OCI-LY7 (cell line): Measurements from ENCODE around the gene EIF5A. TPM values are rescaled to one million over a fixed set of nuclear protein-coding genes. Genes with fewer than 3 reads are reported as not detected.

Source experiments
- BruUV-seq: library from RNA; stranded (reverse); fragments of 400-500 nt; replicated peaks from 2 replicates; lab custom pipeline; 2021; lab: Mats Ljungman, UMichigan
- CTCF ChIA-PET: fragments of 300-600 bp; sonication (Branson Sonifier 250); formaldehyde crosslinking; loops from one replicate; lab custom pipeline; 2022; ENCODE audit warnings: antibody characterized with exemption; ENCODE audit not compliant: unreplicated experiment; lab: Charles Lee
- POLR2A ChIA-PET: fragments of 300-600 bp; sonication (Branson Sonifier 250); formaldehyde crosslinking; loops from one replicate; lab custom pipeline; 2022; ENCODE audit warnings: antibody characterized with exemption; lab: Charles Lee
- DNase-seq: peaks from one replicate; pipeline ENCODE4 v3.0.0-alpha.2; 2015; ENCODE audit warnings: low spot score
- H2AFZ ChIP-seq: fragments of 200-600 bp; sonication (generic), shearing (Covaris generic); 2 replicates; pipeline ENCODE4 v1.6.1; 2014; ENCODE audit warnings: mild to moderate bottlenecking, antibody characterized with exemption, low read length, moderate library complexity
- H3K27ac ChIP-seq: fragments of 200-600 bp; sonication (generic); 2 replicates; pipeline ENCODE4 v1.5.1; 2014; ENCODE audit warnings: mixed run types, low read depth, mild to moderate bottlenecking, moderate library complexity, low read length, inconsistent platforms; ENCODE audit not compliant: poor library complexity, severe bottlenecking
- H3K36me3 ChIP-seq: fragments of 200-600 bp; sonication (generic); 2 replicates; pipeline ENCODE4 v1.6.1; 2014; ENCODE audit warnings: mild to moderate bottlenecking, antibody characterized with exemption, low read length, moderate library complexity, mixed read lengths; ENCODE audit not compliant: insufficient read depth
- H3K4me1 ChIP-seq: fragments of 200-600 bp; sonication (generic); 2 replicates; pipeline ENCODE4 v1.5.1; 2014; ENCODE audit warnings: mild to moderate bottlenecking, low read length; ENCODE audit not compliant: insufficient read depth, poor library complexity, severe bottlenecking
- H3K4me2 ChIP-seq: fragments of 200-600 bp; sonication (generic); 2 replicates; pipeline ENCODE4 v1.6.1; 2014; ENCODE audit warnings: mild to moderate bottlenecking, low read length
- H3K4me3 ChIP-seq: fragments of 200-600 bp; sonication (generic); 2 replicates; pipeline ENCODE4 v1.5.1; 2014; ENCODE audit warnings: mild to moderate bottlenecking, low read depth, low read length; ENCODE audit not compliant: poor library complexity, severe bottlenecking
- H3K79me2 ChIP-seq: fragments of 200-600 bp; sonication (generic); 2 replicates; pipeline ENCODE4 v1.6.1; 2016; ENCODE audit warnings: low read depth, mild to moderate bottlenecking, low read length, moderate library complexity, mixed read lengths; ENCODE audit not compliant: insufficient read depth
- H3K9me2 ChIP-seq: fragments of 200-600 bp; sonication (generic); 2 replicates; pipeline ENCODE4 v1.6.1; 2016; ENCODE audit warnings: mild to moderate bottlenecking, low read length, mixed read lengths; ENCODE audit not compliant: insufficient read depth
- H3K9me3 ChIP-seq: fragments of 200-600 bp; sonication (generic); 2 replicates; pipeline ENCODE4 v1.6.1; 2014; ENCODE audit warnings: mild to moderate bottlenecking, mixed run types, low read length, mixed read lengths
- H4K20me1 ChIP-seq: fragments of 200-600 bp; sonication (generic); 2 replicates; pipeline ENCODE4 v1.6.1; 2014; ENCODE audit warnings: mild to moderate bottlenecking, antibody characterized with exemption, low read length, moderate library complexity, mixed read lengths; ENCODE audit not compliant: insufficient read depth
- EZH2phosphoT487 ChIP-seq: fragments of 200-600 bp; sonication (generic); IDR thresholded peaks from 2 replicates; pipeline ENCODE4 v1.6.1; 2018; ENCODE audit warnings: low read depth, borderline replicate concordance, mild to moderate bottlenecking, mixed run types, antibody characterized with exemption, low read length, moderate library complexity, mixed read lengths
- intact Hi-C: fragments of 100-400 bp; cut with micrococcal nuclease; formaldehyde crosslinking; loops from one replicate; pipeline ENCODE4 v1.10.0; 2022; ENCODE audit not compliant: unreplicated experiment
- total RNA-seq, 2 experiments: library from RNA; depleted of rRNA in 1 of 2; stranded (reverse); fragments of >200 nt in 1 of 2; shearing (Covaris generic) in 1 of 2; gene quantifications; 2 replicates each; pipeline ENCODE4 v1.2.3, GENCODE V29; 2014 to 2022
- TF ChIP-seq, protein P1 (sequence below): fragments of 200-600 bp; sonication (generic); conservative IDR thresholded peaks from 2 replicates; pipeline ENCODE4 v1.5.1; 2014; ENCODE audit warnings: mild to moderate bottlenecking, antibody characterized with exemption, low read length, moderate library complexity, mixed read lengths

Gene EIF5A
- total RNA-seq, 2 experiments from 2014 or later, result 491 to 803 TPM

GRCh38 chr17:7355053-7355452, 47.6 kb downstream of the EIF5A start, which contains the start of gene TMEM95:
Gene TMEM95 (plus strand): TSS chr17:7355156. CDS start chr17:7355205, 49 bp downstream.
- Histone ChIP-seq H3K4me2 (0 out of 2 replicates have a peak within 1 kb of the TSS, but pooled peaks have one; percentile 1), H3K36me3 (0 out of 2 replicates have a peak, but pooled peaks cover 6% of the 10 kb centered on the region), H3K4me3 (no peak within 1 kb of the TSS), H2AFZ (no peak within 1 kb of the TSS; the same call in 1 of the 2 replicates), H3K9me3 (no peaks in the 10 kb centered on the region), H4K20me1 (no peaks in the 10 kb centered on the region), H3K9me2 (no peaks in the 10 kb centered on the region), H3K27ac (no peak within 1 kb of the TSS), H3K79me2 (no peaks in the 10 kb centered on the region), H3K4me1 (peaks cover 28% of the 10 kb centered on the region)
- intact Hi-C loops, result no loop called here
- CTCF ChIA-PET, result interaction anchor here (0.5 to 2.6 kb wide), 3 partner anchors 39 to 206 kb away, joined by 3 to 13 read pairs (median 4); partner anchors contain the start of gene PLSCR3
- BruUV-seq, result no TSS peak
- no peak for TF ChIP-seq EZH2phosphoT487
- TF ChIP-seq, protein P1, sequence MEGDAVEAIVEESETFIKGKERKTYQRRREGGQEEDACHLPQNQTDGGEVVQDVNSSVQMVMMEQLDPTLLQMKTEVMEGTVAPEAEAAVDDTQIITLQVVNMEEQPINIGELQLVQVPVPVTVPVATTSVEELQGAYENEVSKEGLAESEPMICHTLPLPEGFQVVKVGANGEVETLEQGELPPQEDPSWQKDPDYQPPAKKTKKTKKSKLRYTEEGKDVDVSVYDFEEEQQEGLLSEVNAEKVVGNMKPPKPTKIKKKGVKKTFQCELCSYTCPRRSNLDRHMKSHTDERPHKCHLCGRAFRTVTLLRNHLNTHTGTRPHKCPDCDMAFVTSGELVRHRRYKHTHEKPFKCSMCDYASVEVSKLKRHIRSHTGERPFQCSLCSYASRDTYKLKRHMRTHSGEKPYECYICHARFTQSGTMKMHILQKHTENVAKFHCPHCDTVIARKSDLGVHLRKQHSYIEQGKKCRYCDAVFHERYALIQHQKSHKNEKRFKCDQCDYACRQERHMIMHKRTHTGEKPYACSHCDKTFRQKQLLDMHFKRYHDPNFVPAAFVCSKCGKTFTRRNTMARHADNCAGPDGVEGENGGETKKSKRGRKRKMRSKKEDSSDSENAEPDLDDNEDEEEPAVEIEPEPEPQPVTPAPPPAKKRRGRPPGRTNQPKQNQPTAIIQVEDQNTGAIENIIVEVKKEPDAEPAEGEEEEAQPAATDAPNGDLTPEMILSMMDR, result no peak
- DNase-seq, result no peak
- POLR2A ChIA-PET, result interaction anchor here (0.7 to 1.5 kb wide), 3 partner anchors 18 to 81 kb away, joined by 3 to 6 read pairs (median 5); partner anchors contain the start of gene TMEM102

- no peak overlapping the region for H2AFZ ChIP-seq
- no peak for TF ChIP-seq EZH2phosphoT487
- TF ChIP-seq, protein P1, result no peak
- no peaks in the 10 kb centered on the region for H3K9me2 ChIP-seq
- 0 out of 2 replicates have a peak, but pooled peaks cover 3% of the 10 kb centered on the region for H3K36me3 ChIP-seq
- no peak overlapping the region for H3K4me3 ChIP-seq
- BruUV-seq, result no TSS peak
- no peaks in the 10 kb centered on the region for H3K79me2 ChIP-seq
- no peaks in the 10 kb centered on the region for H3K9me3 ChIP-seq
- no peaks in the 10 kb centered on the region for H4K20me1 ChIP-seq
- intact Hi-C loops, result no loop called here
- no peak for DNase-seq
- 0 out of 2 replicates have a peak overlapping the region, but pooled peaks have one; percentile 1 for H3K4me2 ChIP-seq
- peaks cover 23% of the 10 kb centered on the region for H3K4me1 ChIP-seq
- no peak overlapping the region for H3K27ac ChIP-seq
- POLR2A ChIA-PET, result interaction anchor here (0.6 to 1.5 kb wide), 6 partner anchors 13 to 80 kb away, joined by 3 to 6 read pairs (median 4); partner anchors contain the start of genes NEURL4 and TMEM102
- CTCF ChIA-PET, result interaction anchor here (0.6 to 2.6 kb wide), 5 partner anchors 19 to 86 kb away, joined by 3 to 13 read pairs (median 3); partner anchors contain the start of genes ACAP1 and PLSCR3
Measured at GRCh38 chr17:7355573-7355972, 48.1 kb downstream of the EIF5A start.
